Hepatocyte (in vitro differentiated cells): ENCODE data around the gene RASA3. TPM values are rescaled to one million over a fixed set of nuclear protein-coding genes. Genes with fewer than 3 reads are reported as not detected.

Source experiments
- DNase-seq: peaks from one replicate; pipeline ENCODE4 v3.0.0-alpha.2; 2016; ENCODE audit warnings: low spot score
- H2AFZ ChIP-seq: fragments of 200-600 bp; sonication (generic); 2 replicates; pipeline ENCODE4 v1.6.0; 2016; ENCODE audit warnings: antibody characterized with exemption, mild to moderate bottlenecking
- H3K27ac ChIP-seq: fragments of 200-600 bp; sonication (generic); 2 replicates; pipeline ENCODE4 v1.5.1; 2016; ENCODE audit warnings: mild to moderate bottlenecking
- H3K27me3 ChIP-seq: fragments of 200-600 bp; sonication (generic); 2 replicates; pipeline ENCODE4 v1.6.1; 2016
- H3K36me3 ChIP-seq: fragments of 200-600 bp; sonication (generic); replicated peaks from 2 replicates; pipeline ENCODE4 v1.5.1; 2016; ENCODE audit warnings: low read depth; ENCODE audit not compliant: insufficient read depth
- H3K4me1 ChIP-seq: fragments of 200-600 bp; sonication (generic); 2 replicates; pipeline ENCODE4 v1.5.1; 2016; ENCODE audit warnings: mild to moderate bottlenecking, moderate library complexity; ENCODE audit not compliant: insufficient read depth
- H3K4me2 ChIP-seq: fragments of 200-600 bp; sonication (generic); 2 replicates; pipeline ENCODE4 v1.6.0; 2016
- H3K4me3 ChIP-seq: fragments of 200-600 bp; sonication (generic); 2 replicates; pipeline ENCODE4 v1.5.1; 2016; ENCODE audit warnings: mild to moderate bottlenecking
- H3K79me2 ChIP-seq: fragments of 200-600 bp; sonication (generic); 2 replicates; pipeline ENCODE4 v1.6.0; 2017; ENCODE audit warnings: mild to moderate bottlenecking
- H3K9me2 ChIP-seq: fragments of 200-600 bp; sonication (generic); replicated peaks from 2 replicates; pipeline ENCODE4 v1.6.0; 2017; ENCODE audit warnings: mild to moderate bottlenecking; ENCODE audit not compliant: insufficient read depth
- H3K9me3 ChIP-seq: fragments of 200-600 bp; sonication (generic); 2 replicates; pipeline ENCODE4 v1.5.1; 2016; ENCODE audit warnings: low read depth, mild to moderate bottlenecking
- H4K20me1 ChIP-seq: fragments of 200-600 bp; sonication (generic); 2 replicates; pipeline ENCODE4 v1.6.0; 2016; ENCODE audit warnings: mild to moderate bottlenecking; ENCODE audit not compliant: insufficient read depth, poor library complexity, severe bottlenecking
- CTCF ChIP-seq: fragments of 200-600 bp; sonication (generic); IDR thresholded peaks from 2 replicates; pipeline ENCODE4 v1.5.1; 2016; ENCODE audit warnings: antibody characterized with exemption, mild to moderate bottlenecking; ENCODE audit not compliant: poor library complexity
- EZH2 ChIP-seq: fragments of 200-600 bp; sonication (generic); IDR thresholded peaks from 2 replicates; pipeline ENCODE4 v1.6.1; 2016; ENCODE audit warnings: antibody characterized with exemption, mild to moderate bottlenecking, borderline replicate concordance
- EZH2phosphoT487 ChIP-seq: fragments of 200-600 bp; sonication (generic); IDR thresholded peaks from one replicate; pipeline ENCODE4 v1.6.1; 2018; ENCODE audit warnings: antibody characterized with exemption, mild to moderate bottlenecking, low read depth, moderate library complexity; ENCODE audit not compliant: unreplicated experiment, severe bottlenecking
- WGBS: methylation state at CpG from one replicate; pipeline ENCODE4 v1.1.6; 2016; ENCODE audit warnings: low lambda C conversion rate; ENCODE audit errors: missing lambda C conversion rate; 5-methylcytosine and 5-hydroxymethylcytosine counted together
- polyA plus RNA-seq: library from polyadenylated mRNA; unstranded; fragments of >200 nt; fragmentation: Nextera tagmentation; extraction: Ambion mirVana; gene quantifications from 2 replicates; pipeline ENCODE4 v1.2.1, GENCODE V29; 2016
- total RNA-seq: library from RNA; depleted of rRNA; stranded (reverse); fragments of >200 nt; gene quantifications from 2 replicates; pipeline ENCODE4 v1.2.3, GENCODE V29; 2014

Gene RASA3
- total and polyA plus RNA-seq, 2 experiments from 2014 or later, result 5.6 to 6.1 TPM

GRCh38 chr13:114035583-114036531, 96.6 kb downstream of the RASA3 start:
- Histone ChIP-seq H3K4me3 (no peak overlapping the region), H3K9me2 (no peaks in the 10 kb centered on the region), H3K4me2 (no peak overlapping the region), H3K4me1 (peaks cover 6% of the 10 kb centered on the region), H3K27me3 (no peaks in the 10 kb centered on the region), H3K27ac (no peak overlapping the region), H4K20me1 (no peaks in the 10 kb centered on the region), H3K79me2 (no peaks in the 10 kb centered on the region), H3K36me3 (no peaks in the 10 kb centered on the region), H3K9me3 (no peaks in the 10 kb centered on the region), H2AFZ (no peak overlapping the region)
- WGBS, result 66% methylated on average over 40 of the region's 40 CpGs
- TF ChIP-seq EZH2phosphoT487 (no peak), EZH2 (no peak), CTCF (no peak)
- peak; percentile 28 for DNase-seq

GRCh38 chr13:114035186-114035582, 97.2 kb downstream of the RASA3 start:
- Histone ChIP-seq H3K9me3 (no peaks in the 10 kb centered on the region), H3K27me3 (no peaks in the 10 kb centered on the region), H3K9me2 (no peaks in the 10 kb centered on the region), H2AFZ (no peak overlapping the region), H3K36me3 (no peaks in the 10 kb centered on the region), H4K20me1 (no peaks in the 10 kb centered on the region), H3K4me3 (no peak overlapping the region), H3K27ac (no peak overlapping the region), H3K4me1 (peaks cover 6% of the 10 kb centered on the region), H3K79me2 (no peaks in the 10 kb centered on the region), H3K4me2 (no peak overlapping the region)
- no peak for TF ChIP-seq EZH2
- no peak for TF ChIP-seq EZH2phosphoT487
- no peak for TF ChIP-seq CTCF
- WGBS, result 80% methylated on average over 10 of the region's 10 CpGs
- no peak for DNase-seq

GRCh38 chr13:114034481-114034891, 97.9 kb downstream of the RASA3 start:
- no peak for TF ChIP-seq EZH2
- no peak for TF ChIP-seq EZH2phosphoT487
- TF ChIP-seq CTCF, result no peak
- no peak overlapping the region for H2AFZ ChIP-seq
- H3K4me2 ChIP-seq, result peak overlapping the region; percentile 45
- no peak overlapping the region for H3K27ac ChIP-seq
- H4K20me1 ChIP-seq, result no peaks in the 10 kb centered on the region
- peaks cover 6% of the 10 kb centered on the region for H3K4me1 ChIP-seq
- 64% methylated on average over 9 of the region's 9 CpGs for WGBS
- DNase-seq, result no peak
- H3K27me3 ChIP-seq, result no peaks in the 10 kb centered on the region
- H3K36me3 ChIP-seq, result no peaks in the 10 kb centered on the region
- H3K9me2 ChIP-seq, result no peaks in the 10 kb centered on the region
- no peaks in the 10 kb centered on the region for H3K9me3 ChIP-seq
- H3K4me3 ChIP-seq, result no peak overlapping the region
- no peaks in the 10 kb centered on the region for H3K79me2 ChIP-seq
